Vagina (tissue), 2 donors: Measurements from ENCODE around the gene PPFIA1.

Experiments used
- POLR2AphosphoS5 ChIP-seq, 2 donors: sonication (generic); formaldehyde crosslinking; IDR thresholded peaks; one replicate each; pipeline ENCODE4 v1.9.0; 2017; ENCODE audit warnings: antibody characterized with exemption in 2 of 2, mild to moderate bottlenecking in 2 of 2, low read depth in 1 of 2; ENCODE audit not compliant: insufficient read depth in 1 of 2
- TF ChIP-seq, protein P1 (sequence below), 3 experiments: fragments of 450-650 bp in 2 of 3; fragments of 200-600 bp in 1 of 3; sonication (generic) in 1 of 3; IDR thresholded peaks; one replicate each; pipeline ENCODE4 v1.5.1; 2017 to 2019; ENCODE audit warnings: antibody characterized with exemption in 3 of 3, mild to moderate bottlenecking in 2 of 3, moderate library complexity in 2 of 3

DNA sequence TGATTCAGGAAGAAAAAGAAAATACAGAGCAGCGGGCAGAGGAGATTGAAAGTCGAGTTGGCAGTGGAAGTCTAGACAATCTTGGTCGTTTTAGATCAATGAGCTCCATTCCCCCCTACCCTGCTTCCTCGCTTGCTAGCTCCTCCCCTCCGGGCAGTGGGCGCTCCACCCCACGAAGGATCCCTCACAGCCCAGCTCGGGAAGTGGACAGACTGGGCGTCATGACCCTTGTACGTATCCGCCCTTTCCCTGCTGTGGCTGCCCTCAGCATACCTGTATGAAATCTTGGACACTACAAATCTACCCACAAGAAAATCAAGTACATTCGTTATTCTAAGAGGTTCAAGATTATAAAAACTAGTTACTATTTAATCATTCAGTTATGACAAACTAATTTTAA lies 77.7 kb downstream of the PPFIA1 start:
- no peak for TF ChIP-seq POLR2AphosphoS5 (IDR thresholded peaks at IDR 0.05; ENCODE audit: insufficient read depth in 1 of 2, low read depth in 1 of 2)
- TF ChIP-seq, protein P1, sequence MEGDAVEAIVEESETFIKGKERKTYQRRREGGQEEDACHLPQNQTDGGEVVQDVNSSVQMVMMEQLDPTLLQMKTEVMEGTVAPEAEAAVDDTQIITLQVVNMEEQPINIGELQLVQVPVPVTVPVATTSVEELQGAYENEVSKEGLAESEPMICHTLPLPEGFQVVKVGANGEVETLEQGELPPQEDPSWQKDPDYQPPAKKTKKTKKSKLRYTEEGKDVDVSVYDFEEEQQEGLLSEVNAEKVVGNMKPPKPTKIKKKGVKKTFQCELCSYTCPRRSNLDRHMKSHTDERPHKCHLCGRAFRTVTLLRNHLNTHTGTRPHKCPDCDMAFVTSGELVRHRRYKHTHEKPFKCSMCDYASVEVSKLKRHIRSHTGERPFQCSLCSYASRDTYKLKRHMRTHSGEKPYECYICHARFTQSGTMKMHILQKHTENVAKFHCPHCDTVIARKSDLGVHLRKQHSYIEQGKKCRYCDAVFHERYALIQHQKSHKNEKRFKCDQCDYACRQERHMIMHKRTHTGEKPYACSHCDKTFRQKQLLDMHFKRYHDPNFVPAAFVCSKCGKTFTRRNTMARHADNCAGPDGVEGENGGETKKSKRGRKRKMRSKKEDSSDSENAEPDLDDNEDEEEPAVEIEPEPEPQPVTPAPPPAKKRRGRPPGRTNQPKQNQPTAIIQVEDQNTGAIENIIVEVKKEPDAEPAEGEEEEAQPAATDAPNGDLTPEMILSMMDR (IDR thresholded peaks at IDR 0.05): no peak
